A673 (cell line): Measurements from ENCODE around the gene TFB2M.

Source experiments
- CTCF ChIP-seq: fragments of 300-800, 200-600 bp; sonication (generic); conservative IDR thresholded peaks from 2 replicates; pipeline ENCODE4 v1.5.1; 2017; ENCODE audit warnings: low read depth, mild to moderate bottlenecking, antibody characterized with exemption, low read length, moderate library complexity, mixed read lengths
- EZH2 ChIP-seq: fragments of 200-600 bp; sonication (generic); IDR thresholded peaks from 2 replicates; pipeline ENCODE4 v1.6.1; 2017; ENCODE audit warnings: borderline replicate concordance, low read depth, mild to moderate bottlenecking, mixed read lengths, antibody characterized with exemption, low read length; ENCODE audit not compliant: poor library complexity, severe bottlenecking

GRCh38 chr1:246559310-246559709, 6.8 kb downstream of the TFB2M start:
- TF ChIP-seq CTCF, result no peak
- TF ChIP-seq EZH2, result no peak
